Skeletal muscle tissue (tissue), 4 donors: ENCODE results near the gene WARS2. TPM values are rescaled to one million over a fixed set of nuclear protein-coding genes. Genes with fewer than 3 reads are reported as not detected.

Experiments used
- H3K27ac ChIP-seq: one replicate; pipeline ENCODE4 v1.7.0; 2013; ENCODE audit warnings: mild to moderate bottlenecking, low read depth, low read length, inconsistent platforms
- H3K27me3 ChIP-seq, 3 donors: one replicate each; pipeline ENCODE4 v1.7.0; 2013; ENCODE audit warnings: low read length in 3 of 3; ENCODE audit not compliant: control insufficient read depth in 3 of 3, insufficient read depth in 3 of 3
- H3K36me3 ChIP-seq, 3 donors: one replicate each; pipeline ENCODE4 v1.7.0; 2013; ENCODE audit warnings: low read length in 3 of 3; ENCODE audit not compliant: control insufficient read depth in 3 of 3, insufficient read depth in 3 of 3
- H3K4me1 ChIP-seq, 3 donors: one replicate each; pipeline ENCODE4 v1.7.0; 2013; ENCODE audit warnings: low read length in 3 of 3, mild to moderate bottlenecking in 3 of 3; ENCODE audit not compliant: control insufficient read depth in 3 of 3, insufficient read depth in 3 of 3
- H3K4me3 ChIP-seq, 3 donors: one replicate each; pipeline ENCODE4 v1.7.0; 2013; ENCODE audit warnings: low read length in 3 of 3
- H3K9ac ChIP-seq, 3 donors: one replicate each; pipeline ENCODE4 v1.7.0; 2013; ENCODE audit warnings: low read length in 3 of 3, mild to moderate bottlenecking in 3 of 3, moderate library complexity in 2 of 3, low read depth in 1 of 3
- H3K9me3 ChIP-seq, 3 donors: one replicate each; pipeline ENCODE4 v1.7.0; 2013; ENCODE audit warnings: low read length in 3 of 3; ENCODE audit not compliant: control insufficient read depth in 3 of 3
- total RNA-seq: library from RNA; depleted of rRNA; stranded (reverse); fragments of >200 nt; gene quantifications from one replicate; pipeline ENCODE4 v1.2.3, GENCODE V29; 2014
- donor health status: Osteomylitis.

Gene WARS2
- total RNA-seq, 1 donor from 2014 or later: 25.6 TPM

DNA sequence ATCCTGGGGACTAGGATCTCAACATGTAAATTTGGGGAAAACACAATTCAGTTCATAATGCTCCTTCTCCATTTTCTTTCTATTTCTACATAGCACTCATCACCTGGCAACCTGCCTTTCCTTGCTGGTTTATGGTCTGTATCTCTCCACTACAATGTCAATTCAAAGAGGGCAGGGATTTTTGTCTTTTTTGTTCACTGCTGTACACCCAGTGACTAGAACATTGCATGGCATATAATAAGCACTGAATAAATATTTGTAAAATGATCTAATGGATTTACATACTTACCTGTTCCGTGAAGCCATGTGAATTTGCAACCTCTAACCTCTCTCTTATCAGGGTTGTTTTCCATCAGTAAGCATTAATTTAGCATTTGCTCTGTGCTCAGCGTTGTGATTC lies 124.9 kb downstream of the WARS2 start:
- H3K36me3 ChIP-seq: no peaks in the 10 kb centered on the region
- no peak overlapping the region for H3K27ac ChIP-seq
- no peak overlapping the region for H3K4me3 ChIP-seq
- H3K4me1 ChIP-seq: no peaks in the 10 kb centered on the region
- no peaks in the 10 kb centered on the region for H3K9me3 ChIP-seq
- H3K9ac ChIP-seq: no peak overlapping the region
- H3K27me3 ChIP-seq: no peaks in the 10 kb centered on the region

DNA sequence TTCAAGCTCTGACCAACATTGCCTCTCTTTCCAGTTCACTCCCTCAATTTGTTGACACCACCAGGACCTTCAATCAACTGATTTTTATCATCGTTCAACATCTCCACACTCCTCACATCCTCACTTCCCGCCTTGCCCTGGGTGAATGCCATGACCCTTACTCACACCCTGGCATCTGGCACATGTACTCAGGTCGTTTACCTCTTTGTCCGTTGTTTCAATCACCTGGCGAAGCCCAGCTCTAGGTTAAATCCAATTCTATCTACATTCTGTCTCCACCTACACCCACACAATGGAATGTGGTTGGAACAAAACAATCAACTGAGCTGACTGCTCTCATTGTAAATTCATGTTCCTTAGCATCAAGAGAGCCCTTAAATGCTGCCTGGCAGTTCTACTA lies 128.1 kb downstream of the WARS2 start:
- Histone ChIP-seq H3K27me3 (peaks cover 4 to 10% (median 5%) of the 10 kb centered on the region in 3 donors), H3K9ac (no peak overlapping the region), H3K9me3 (no peaks in the 10 kb centered on the region), H3K4me1 (peaks cover 0 to 8% (median 4%) of the 10 kb centered on the region in 3 donors), H3K27ac (no peak overlapping the region), H3K36me3 (no peaks in the 10 kb centered on the region), H3K4me3 (no peak overlapping the region)

DNA sequence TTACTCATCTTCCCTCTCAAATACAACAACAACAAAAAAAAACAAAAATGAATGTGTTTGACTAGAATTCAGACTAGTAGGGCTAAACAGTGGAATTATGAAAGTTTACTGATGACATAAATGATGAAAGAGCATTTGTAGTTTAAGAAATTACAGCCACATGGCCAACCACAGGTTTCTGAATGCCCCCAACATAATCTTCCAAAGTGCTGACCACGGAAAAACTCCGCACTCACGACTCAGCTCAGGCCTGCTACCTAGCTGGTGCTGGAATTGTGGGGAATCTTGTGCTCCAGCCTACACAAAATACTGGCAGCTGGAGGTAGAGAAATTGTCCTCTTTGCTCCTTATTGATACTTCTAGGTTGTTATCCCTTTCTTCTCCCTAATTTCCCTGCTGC lies 128.7 kb downstream of the WARS2 start:
- Histone ChIP-seq H3K4me3 (no peak overlapping the region), H3K9ac (no peak overlapping the region), H3K36me3 (no peaks in the 10 kb centered on the region), H3K9me3 (no peaks in the 10 kb centered on the region), H3K27me3 (peaks cover 7 to 17% (median 12%) of the 10 kb centered on the region in 3 donors), H3K4me1 (peaks cover 3 to 8% (median 6%) of the 10 kb centered on the region in 3 donors), H3K27ac (no peak overlapping the region)

DNA sequence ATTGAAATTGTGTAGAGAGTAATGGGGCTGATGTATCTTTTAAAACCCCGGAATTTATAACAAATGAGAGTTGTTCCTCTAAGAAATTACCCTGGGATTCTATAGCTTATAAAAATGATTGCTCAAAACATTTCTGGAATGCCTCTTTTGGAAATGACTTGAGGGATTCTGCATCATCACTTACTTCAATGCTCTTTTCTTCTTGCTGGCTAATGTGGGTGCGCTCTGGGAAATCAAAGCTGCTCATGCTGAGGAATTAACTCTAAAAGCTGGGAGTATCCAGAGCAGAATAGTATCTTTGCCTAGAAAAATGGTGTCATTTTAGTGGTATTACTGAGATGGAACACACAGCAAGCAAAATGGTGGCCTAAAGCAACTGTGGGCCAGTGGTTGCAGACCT lies 129.3 kb downstream of the WARS2 start:
- H3K9me3 ChIP-seq: no peaks in the 10 kb centered on the region
- H3K4me1 ChIP-seq: peaks cover 8 to 9% (median 8%) of the 10 kb centered on the region in 3 donors
- H3K27ac ChIP-seq: no peak overlapping the region
- H3K4me3 ChIP-seq: no peak overlapping the region
- no peak overlapping the region for H3K9ac ChIP-seq
- H3K36me3 ChIP-seq: no peaks in the 10 kb centered on the region
- peaks cover 9 to 22% (median 18%) of the 10 kb centered on the region in 3 donors for H3K27me3 ChIP-seq

DNA sequence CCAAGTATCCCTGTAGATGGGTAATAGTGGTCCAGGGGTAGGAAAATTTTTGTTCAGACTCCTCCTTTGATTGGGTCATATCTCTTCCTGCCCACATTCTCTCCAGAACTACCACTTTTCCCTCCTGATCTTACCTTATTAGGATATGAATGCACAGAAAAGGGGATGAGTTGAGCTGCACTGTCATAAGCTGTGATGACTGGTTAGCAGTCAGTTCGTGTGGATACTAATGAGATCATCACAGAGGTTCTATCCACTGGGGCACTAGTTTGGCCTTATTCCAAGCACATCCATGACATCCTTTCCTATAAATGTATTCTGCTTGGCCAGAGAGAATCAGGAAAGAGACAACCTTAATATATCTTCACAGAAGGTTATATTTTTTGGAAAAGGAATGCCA lies 130.3 kb downstream of the WARS2 start:
- Histone ChIP-seq H3K36me3 (no peaks in the 10 kb centered on the region), H3K4me1 (peaks cover 8 to 9% (median 8%) of the 10 kb centered on the region in 3 donors), H3K9ac (no peak overlapping the region), H3K27me3 (peaks cover 9 to 30% (median 25%) of the 10 kb centered on the region in 3 donors), H3K9me3 (no peaks in the 10 kb centered on the region), H3K27ac (no peak overlapping the region), H3K4me3 (no peak overlapping the region)

DNA sequence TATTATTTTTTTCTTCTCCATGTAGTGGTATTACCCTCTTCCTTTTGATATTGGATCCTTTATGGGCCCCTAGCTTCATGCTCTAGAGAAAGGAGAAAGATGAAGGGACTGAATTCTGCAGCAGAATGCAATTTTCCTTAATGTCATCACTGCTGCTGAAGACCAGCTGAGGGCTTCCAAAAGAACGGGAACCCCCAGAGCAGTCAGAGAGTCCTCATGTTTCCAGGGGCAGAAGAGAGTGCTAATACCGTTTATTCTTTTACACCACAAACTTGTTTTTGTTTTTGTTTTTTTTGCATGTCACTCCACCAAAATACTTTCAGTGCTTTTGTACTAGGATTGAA lies 131.2 kb downstream of the WARS2 start:
- Histone ChIP-seq H3K9me3 (no peaks in the 10 kb centered on the region), H3K9ac (no peak overlapping the region), H3K27me3 (peaks cover 9 to 37% (median 25%) of the 10 kb centered on the region in 3 donors), H3K27ac (no peak overlapping the region), H3K36me3 (no peaks in the 10 kb centered on the region), H3K4me3 (no peak overlapping the region), H3K4me1 (peaks cover 8 to 9% (median 8%) of the 10 kb centered on the region in 3 donors)

DNA sequence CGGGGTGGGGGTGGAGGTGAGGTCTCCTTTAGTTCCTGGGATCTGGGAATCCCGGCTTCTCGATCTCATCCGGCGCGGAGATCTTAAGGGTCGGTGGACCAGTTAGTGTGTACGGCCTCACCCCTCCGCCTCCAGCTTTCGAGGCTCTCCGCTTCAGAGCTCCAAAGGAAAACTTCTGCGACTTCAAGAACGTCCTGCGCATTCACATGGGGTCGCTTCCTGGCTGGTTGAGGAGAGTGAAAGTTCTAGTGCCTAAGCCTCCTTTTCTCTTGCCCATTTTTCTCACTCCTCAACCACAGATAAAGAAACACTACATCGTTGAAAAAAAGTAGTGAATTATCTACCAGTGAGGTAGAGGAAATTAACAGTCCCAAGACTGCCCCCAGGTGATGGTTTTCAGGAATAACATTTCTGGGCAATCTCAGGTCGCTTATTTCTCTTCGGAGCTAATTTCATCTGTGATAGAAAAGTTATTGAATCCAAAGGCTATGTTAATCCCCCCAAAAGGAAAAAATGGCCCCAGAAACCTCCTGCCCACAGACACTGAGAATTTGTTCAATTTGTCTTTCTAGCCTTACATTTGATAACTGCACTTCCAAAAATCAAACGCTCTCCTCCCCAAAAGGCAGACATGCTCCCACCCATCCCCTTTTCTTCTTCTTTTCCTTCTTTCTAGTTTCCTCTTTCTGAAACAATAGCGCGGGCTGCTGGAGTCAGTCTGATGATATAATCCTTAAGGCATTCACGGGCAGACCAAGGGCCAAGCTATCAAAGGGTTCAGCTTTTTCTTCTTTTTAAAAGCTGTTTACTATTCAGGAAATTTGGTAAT lies 131.8 kb downstream of the WARS2 start:
- Histone ChIP-seq H3K27ac (peak overlapping the region; percentile 15), H3K27me3 (peaks cover 9 to 37% (median 25%) of the 10 kb centered on the region in 3 donors), H3K9ac (peak overlapping the region in 1 of 3 donors; percentile 48), H3K4me3 (peak overlapping the region; percentile 13 to 62 (median 28)), H3K36me3 (no peaks in the 10 kb centered on the region), H3K9me3 (no peaks in the 10 kb centered on the region), H3K4me1 (peaks cover 8 to 9% (median 8%) of the 10 kb centered on the region in 3 donors)

DNA sequence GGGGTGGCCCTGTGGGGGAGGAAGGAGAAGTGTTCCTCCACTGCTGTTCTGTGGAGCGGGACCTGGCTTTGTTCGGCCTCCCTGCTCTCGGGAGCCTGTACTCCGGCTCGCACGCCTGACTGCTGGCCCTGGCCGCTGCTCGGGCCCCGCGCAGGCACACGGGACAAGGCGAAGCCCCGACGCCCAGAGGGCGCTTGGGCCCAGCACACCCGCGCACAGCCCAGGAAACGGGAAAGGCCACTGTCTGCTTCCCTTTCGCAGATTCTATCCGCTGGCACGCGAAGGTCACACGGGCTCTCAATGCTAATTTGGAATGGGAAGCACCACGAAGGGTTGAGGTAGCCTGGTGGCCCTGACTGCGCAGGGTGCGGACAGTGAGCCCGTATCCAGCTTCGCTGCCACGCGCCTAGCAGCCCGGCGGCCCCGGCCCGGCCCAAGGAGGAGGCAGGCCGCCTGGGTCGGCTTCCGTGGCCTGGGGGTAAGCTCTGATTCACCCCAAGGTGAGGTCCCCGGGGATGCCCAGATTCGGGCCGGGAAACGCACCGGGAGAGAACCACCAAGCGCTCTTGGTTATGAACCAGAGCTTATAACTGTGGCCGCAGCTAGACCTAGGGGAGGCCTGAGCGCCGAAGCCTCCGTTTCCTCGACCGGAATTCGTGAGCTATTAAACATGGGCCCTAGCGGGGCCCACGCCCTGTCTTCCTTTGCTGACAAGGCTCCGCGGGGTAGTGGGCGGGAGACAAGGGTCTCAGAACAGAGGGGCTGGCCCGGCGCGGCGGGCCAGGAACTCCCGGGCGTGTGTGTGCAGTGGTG lies 132.6 kb downstream of the WARS2 start:
- Histone ChIP-seq H3K36me3 (no peaks in the 10 kb centered on the region), H3K4me3 (peak overlapping the region in 1 of 3 donors; percentile 62), H3K27ac (no peak overlapping the region), H3K9ac (no peak overlapping the region), H3K4me1 (peaks cover 8 to 9% (median 8%) of the 10 kb centered on the region in 3 donors), H3K27me3 (peaks cover 12 to 37% (median 25%) of the 10 kb centered on the region in 3 donors), H3K9me3 (no peaks in the 10 kb centered on the region)

DNA sequence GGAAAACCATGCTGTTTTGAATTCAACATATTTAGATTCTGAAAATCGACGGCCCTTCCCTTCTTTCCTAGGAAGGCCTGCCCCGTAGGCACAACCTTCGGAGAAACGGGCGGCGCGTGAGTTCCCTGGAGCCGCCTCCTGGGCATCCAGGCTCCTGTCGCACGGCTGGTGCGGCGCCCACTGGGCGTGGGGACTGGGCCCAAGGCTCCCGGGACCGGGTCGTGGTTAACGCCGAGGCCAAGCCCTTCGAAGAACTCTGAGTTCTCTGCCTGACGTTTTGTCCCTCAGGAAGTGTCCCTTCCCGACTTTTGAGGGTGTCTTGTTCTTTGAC lies 133.1 kb downstream of the WARS2 start:
- no peaks in the 10 kb centered on the region for H3K9me3 ChIP-seq
- H3K9ac ChIP-seq: no peak overlapping the region
- no peak overlapping the region for H3K27ac ChIP-seq
- no peaks in the 10 kb centered on the region for H3K36me3 ChIP-seq
- peak overlapping the region in 1 of 3 donors; percentile 49 for H3K4me3 ChIP-seq
- H3K27me3 ChIP-seq: peaks cover 12 to 37% (median 25%) of the 10 kb centered on the region in 3 donors
- H3K4me1 ChIP-seq: peaks cover 8 to 9% (median 8%) of the 10 kb centered on the region in 3 donors
